Gastrocnemius medialis (tissue), 4 donors: ENCODE results near the gene SSBP3. TPM values are rescaled to one million over a fixed set of nuclear protein-coding genes. Genes with fewer than 3 reads are reported as not detected.
A peak's percentile ranks its signal among the peaks of the same experiment; 100 is the strongest.
"Not testable (repeated sequence)": the region's sequence is repeated elsewhere in the genome, so short reads cannot be mapped to it uniquely, and the experiment has no call there.

Experiments used
- ATAC-seq, 2 donors: fragments of 150-250 bp; one replicate each; pipeline ENCODE4 v1.9.1; 2016
- DNase-seq, 2 donors: peaks; one replicate each; pipeline ENCODE4 v3.0.0-alpha.2; 2019
- H3K27ac ChIP-seq, 4 donors: fragments of 200-600 bp; sonication (generic); 1 replicate in 1 of 4; 2 replicates in 3 of 4; pipeline ENCODE4 v1.5.1; 2016 to 2018; ENCODE audit warnings: mild to moderate bottlenecking in 2 of 4, moderate library complexity in 1 of 4
- H3K27me3 ChIP-seq, 3 donors: fragments of 200-600 bp; sonication (generic) in 2 of 3; 1 replicate in 1 of 3; 2 replicates in 2 of 3; pipeline versions ENCODE4 v1.5.1 to v1.6.0; 2016 to 2019; ENCODE audit warnings: mild to moderate bottlenecking in 1 of 3, moderate library complexity in 1 of 3
- H3K36me3 ChIP-seq, 2 donors: fragments of 200-600 bp; sonication (generic) in 1 of 2; one replicate each; pipeline ENCODE4 v1.5.1; 2017 to 2018
- H3K4me1 ChIP-seq, 2 donors: fragments of 200-600 bp; sonication (generic) in 1 of 2; one replicate each; pipeline ENCODE4 v1.5.1; 2016 to 2017; ENCODE audit warnings: mild to moderate bottlenecking in 2 of 2
- H3K4me3 ChIP-seq, 4 donors: fragments of 200-600 bp; sonication (generic) in 3 of 4; 1 replicate in 1 of 4; 2 replicates in 3 of 4; pipeline ENCODE4 v1.5.1; 2016 to 2019; ENCODE audit warnings: mild to moderate bottlenecking in 2 of 4
- H3K9me3 ChIP-seq, 3 donors: fragments of 200-600 bp; sonication (generic) in 2 of 3; 1 replicate in 1 of 3; 2 replicates in 2 of 3; pipeline ENCODE4 v1.5.1; 2016 to 2019
- POLR2A ChIP-seq, 2 donors: fragments of 450-650 bp; IDR thresholded peaks; one replicate each; pipeline ENCODE4 v1.6.1; 2017; ENCODE audit warnings: antibody characterized with exemption in 2 of 2, mild to moderate bottlenecking in 2 of 2, moderate library complexity in 2 of 2
- in situ Hi-C, 4 donors: fragments of 200-750 bp; cut with MboI; loops; one replicate each; pipeline versions ENCODE4 v1.15.0 to v1.8.0; 2017; ENCODE audit warnings: low sequenced_read_pairs in 4 of 4
- intact Hi-C: fragments of 100-400 bp; cut with DNase I; formaldehyde crosslinking; loops from one replicate; pipeline ENCODE4 v1.15.1; 2023; ENCODE audit warnings: low total_unique reads
- total RNA-seq, 4 donors: library from RNA; depleted of rRNA; stranded (reverse); fragments of >200 nt; gene quantifications; one replicate each; pipeline versions ENCODE4 v1.1.0 to v1.2.3, GENCODE V29; 2016
- TF ChIP-seq, protein P1 (sequence below), 5 experiments: fragments of 450-650 bp in 3 of 5; fragments of 200-600 bp in 2 of 5; sonication (generic) in 2 of 5; IDR thresholded peaks in 4 of 5; conservative IDR thresholded peaks in 1 of 5; 1 replicate in 4 of 5; 2 replicates in 1 of 5; pipeline ENCODE4 v1.5.1; 2016 to 2019; ENCODE audit warnings: antibody characterized with exemption in 5 of 5, mild to moderate bottlenecking in 3 of 5, moderate library complexity in 3 of 5

SSBP3 gene
- total RNA-seq, 4 donors from 2014 or later: 3.6 to 21.0 (median 14.9) TPM

DNA sequence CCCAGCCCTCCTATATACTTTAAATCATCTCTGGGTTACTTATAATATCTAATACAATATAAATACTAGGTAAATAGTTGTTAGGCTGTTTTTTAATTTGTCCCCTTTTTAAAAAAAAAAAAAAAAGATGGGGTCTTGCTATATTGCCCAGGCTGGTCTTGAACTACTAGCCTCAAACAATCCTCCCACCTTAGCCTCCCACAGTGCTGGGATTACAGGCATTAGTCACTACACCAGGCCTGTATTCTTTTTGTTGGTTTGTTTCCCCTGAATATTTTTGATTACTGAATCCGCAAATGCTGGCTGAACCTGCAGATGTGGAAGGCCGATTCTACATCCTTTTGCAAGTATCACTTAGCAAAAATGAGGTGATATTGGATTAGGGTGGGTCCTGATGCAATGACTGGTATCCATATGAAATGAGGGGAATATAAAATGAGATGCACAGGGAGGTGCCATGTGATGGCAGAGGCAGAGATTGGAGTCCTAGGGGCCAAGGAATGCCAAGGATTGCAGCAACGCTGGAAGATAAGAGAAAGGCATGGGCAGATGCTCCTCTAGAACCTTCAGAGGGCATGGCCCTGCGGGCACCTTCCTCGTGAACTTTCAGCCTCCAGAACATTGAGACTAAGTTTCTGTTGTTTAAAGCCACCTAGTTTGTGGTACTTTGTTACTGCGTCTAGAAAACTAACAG, 58.8 kb downstream of the SSBP3 start:
- ATAC-seq: no peak
- peaks cover 21 to 29% of the 10 kb centered on the region in 2 donors for H3K4me1 ChIP-seq
- H3K4me3 ChIP-seq: no peak overlapping the region
- no peaks in the 10 kb centered on the region for H3K36me3 ChIP-seq
- intact Hi-C loops: no loop called here
- in situ Hi-C loops: no loop called here
- TF ChIP-seq, protein P1, sequence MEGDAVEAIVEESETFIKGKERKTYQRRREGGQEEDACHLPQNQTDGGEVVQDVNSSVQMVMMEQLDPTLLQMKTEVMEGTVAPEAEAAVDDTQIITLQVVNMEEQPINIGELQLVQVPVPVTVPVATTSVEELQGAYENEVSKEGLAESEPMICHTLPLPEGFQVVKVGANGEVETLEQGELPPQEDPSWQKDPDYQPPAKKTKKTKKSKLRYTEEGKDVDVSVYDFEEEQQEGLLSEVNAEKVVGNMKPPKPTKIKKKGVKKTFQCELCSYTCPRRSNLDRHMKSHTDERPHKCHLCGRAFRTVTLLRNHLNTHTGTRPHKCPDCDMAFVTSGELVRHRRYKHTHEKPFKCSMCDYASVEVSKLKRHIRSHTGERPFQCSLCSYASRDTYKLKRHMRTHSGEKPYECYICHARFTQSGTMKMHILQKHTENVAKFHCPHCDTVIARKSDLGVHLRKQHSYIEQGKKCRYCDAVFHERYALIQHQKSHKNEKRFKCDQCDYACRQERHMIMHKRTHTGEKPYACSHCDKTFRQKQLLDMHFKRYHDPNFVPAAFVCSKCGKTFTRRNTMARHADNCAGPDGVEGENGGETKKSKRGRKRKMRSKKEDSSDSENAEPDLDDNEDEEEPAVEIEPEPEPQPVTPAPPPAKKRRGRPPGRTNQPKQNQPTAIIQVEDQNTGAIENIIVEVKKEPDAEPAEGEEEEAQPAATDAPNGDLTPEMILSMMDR (IDR thresholded peaks at IDR 0.05 in 4 of 5, conservative IDR thresholded peaks at IDR 0.05 in 1 of 5): no peak
- TF ChIP-seq POLR2A (IDR thresholded peaks at IDR 0.05): no peak
- H3K27me3 ChIP-seq: no peaks in the 10 kb centered on the region
- H3K27ac ChIP-seq: no peak overlapping the region
- DNase-seq: no peak
- no peaks in the 10 kb centered on the region for H3K9me3 ChIP-seq

DNA sequence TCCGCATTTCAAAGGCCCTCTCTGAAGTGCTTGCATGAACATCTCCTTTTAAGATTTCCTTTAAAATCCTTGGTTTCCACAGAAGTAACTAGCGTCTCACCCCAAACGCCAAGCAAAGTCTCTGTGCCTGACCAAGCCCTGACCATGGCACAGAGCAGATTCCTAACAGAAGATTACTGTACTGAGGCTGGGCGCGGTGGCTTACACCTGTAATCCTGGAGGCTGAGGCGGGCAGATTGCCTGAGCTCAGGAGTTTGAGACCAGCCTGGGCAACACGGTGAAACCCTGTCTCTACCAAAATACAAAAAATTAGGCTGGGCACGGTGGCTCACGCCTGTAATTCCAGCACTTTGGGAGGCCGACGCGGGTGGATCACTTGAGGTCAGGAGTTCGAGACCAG, 60.6 kb downstream of the SSBP3 start:
- DNase-seq, H3K4me3 ChIP-seq, H3K27me3 ChIP-seq, H3K27ac ChIP-seq, intact Hi-C loops, ATAC-seq, H3K36me3 ChIP-seq, in situ Hi-C loops, H3K9me3 ChIP-seq: not testable (repeated sequence)
- peaks cover 37 to 39% of the 10 kb centered on the region in 2 donors for H3K4me1 ChIP-seq

DNA sequence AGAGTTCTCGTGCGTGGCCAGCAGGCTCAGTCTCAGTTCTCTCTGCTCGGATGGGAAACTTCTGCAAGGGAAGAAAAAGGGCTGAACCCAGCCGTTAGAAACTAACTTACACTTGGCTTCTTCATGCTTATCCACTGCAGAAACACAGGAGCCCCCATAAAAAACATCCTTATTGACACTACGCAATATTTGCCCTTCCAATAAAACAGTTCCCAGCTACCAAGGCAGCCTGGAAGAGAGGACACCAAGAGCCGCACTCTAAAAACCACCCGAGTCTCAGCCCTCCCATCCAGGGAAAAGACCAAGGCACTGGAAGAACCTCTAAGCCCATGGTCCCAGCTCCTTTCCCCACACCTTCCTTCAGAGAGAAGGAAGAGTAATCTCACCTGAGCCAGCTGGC, 61.1 kb downstream of the SSBP3 start:
- Histone ChIP-seq H3K27me3 (no peaks in the 10 kb centered on the region), H3K36me3 (no peaks in the 10 kb centered on the region), H3K4me3 (no peak overlapping the region), H3K27ac (no peak overlapping the region), H3K4me1 (peaks cover 39 to 42% of the 10 kb centered on the region in 2 donors), H3K9me3 (no peaks in the 10 kb centered on the region)
- no peak for DNase-seq
- in situ Hi-C loops (no loop called here), intact Hi-C loops (no loop called here)
- TF ChIP-seq POLR2A (IDR thresholded peaks at IDR 0.05): no peak
- TF ChIP-seq, protein P1 (IDR thresholded peaks at IDR 0.05 in 4 of 5, conservative IDR thresholded peaks at IDR 0.05 in 1 of 5): no peak
- no peak for ATAC-seq

DNA sequence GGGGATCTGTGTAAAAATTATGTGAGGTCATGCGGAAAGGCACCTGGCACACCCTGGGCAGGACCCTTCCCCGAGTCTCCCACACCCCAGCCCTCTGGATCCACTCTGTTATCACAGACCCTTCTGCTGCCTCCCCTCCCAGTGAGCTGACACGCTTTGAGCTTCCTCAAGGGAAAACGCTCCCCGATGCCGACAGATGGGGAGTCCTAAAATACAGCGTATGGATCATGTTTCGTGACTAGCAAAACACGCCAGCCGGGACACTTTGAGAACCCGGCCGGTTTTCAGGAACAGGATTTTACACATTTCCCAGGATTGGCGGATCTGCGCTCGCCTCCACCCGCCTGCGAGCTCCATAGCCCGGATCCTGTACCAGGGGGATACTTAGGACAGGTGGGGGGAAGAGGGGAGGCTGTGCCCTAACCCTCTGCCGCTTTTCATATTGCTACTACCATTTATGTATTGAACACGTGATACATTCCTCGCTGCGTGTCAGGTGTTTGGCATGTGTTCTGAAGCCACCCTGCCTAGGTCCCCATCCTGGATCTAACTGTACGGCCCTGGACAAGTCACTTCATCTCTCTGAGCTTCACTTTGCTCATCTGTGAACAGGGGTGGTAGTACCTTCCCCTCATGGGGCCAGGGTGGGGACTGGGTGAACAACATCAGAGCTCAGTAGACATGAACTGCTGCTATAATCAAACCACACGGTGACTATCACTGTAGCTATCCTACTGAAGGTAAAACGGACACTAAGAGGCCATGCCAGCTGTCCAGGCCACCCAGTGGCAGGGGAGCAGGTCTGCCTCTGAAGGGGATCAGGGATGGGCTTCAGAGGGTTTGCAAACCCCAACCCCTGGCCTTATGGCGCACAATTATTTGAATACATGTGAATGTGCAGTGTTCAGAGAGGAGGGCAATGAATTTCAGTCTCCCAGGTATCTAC, 63.2 kb downstream of the SSBP3 start:
- Histone ChIP-seq H3K27ac (peak overlapping the region; percentile 76 to 85 (median 82)), H3K4me1 (peaks cover 55 to 56% of the 10 kb centered on the region in 2 donors), H3K9me3 (no peaks in the 10 kb centered on the region), H3K27me3 (no peaks in the 10 kb centered on the region), H3K4me3 (peak overlapping the region; percentile 33 to 51 (median 41)), H3K36me3 (no peaks in the 10 kb centered on the region)
- TF ChIP-seq, protein P1 (IDR thresholded peaks at IDR 0.05 in 4 of 5, conservative IDR thresholded peaks at IDR 0.05 in 1 of 5): peak; percentile 32 to 49 (median 34)
- peak in 1 of 2 donors; percentile 11 for TF ChIP-seq POLR2A (IDR thresholded peaks at IDR 0.05)
- in situ Hi-C loops: no loop called here
- ATAC-seq (peak; percentile 61 to 66), DNase-seq (peak in 1 of 2 donors; percentile 50)
- intact Hi-C loops: loop anchor here (1.0 kb wide), 1 partner anchor 49 kb away; no protein-coding TSS in a partner anchor

DNA sequence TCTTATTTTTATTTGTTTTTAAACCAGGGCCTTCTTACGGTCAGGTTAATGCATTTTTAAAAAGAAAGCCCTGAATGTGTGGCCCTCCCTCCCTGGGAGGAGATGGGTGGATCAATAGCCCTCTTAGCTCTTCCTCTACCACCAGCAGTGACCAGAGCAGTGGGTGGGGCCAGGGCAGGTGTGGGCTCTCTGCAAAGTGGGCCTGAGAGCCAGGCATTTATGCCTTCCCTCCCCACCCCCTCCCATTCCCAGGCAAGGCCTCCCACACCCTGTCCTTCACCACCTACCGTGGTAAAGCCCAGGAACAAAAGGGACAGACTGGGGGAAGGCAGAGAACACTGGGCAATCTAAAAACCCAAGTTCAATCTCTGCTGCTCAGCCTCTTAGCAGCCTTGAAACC, 63.9 kb downstream of the SSBP3 start:
- Histone ChIP-seq H3K4me3 (peak overlapping the region in 1 of 4 donors; percentile 51), H3K36me3 (no peaks in the 10 kb centered on the region), H3K9me3 (no peaks in the 10 kb centered on the region), H3K27ac (peak overlapping the region; percentile 76 to 85 (median 82)), H3K27me3 (no peaks in the 10 kb centered on the region), H3K4me1 (peaks cover 57 to 58% of the 10 kb centered on the region in 2 donors)
- DNase-seq (no peak), ATAC-seq (peak in 1 of 2 donors; percentile 23)
- intact Hi-C loops (loop anchor here (1.0 kb wide), 1 partner anchor 50 kb away; no protein-coding TSS in a partner anchor), in situ Hi-C loops (no loop called here)
- TF ChIP-seq, protein P1 (IDR thresholded peaks at IDR 0.05 in 4 of 5, conservative IDR thresholded peaks at IDR 0.05 in 1 of 5): no peak
- no peak for TF ChIP-seq POLR2A (IDR thresholded peaks at IDR 0.05)
